Coronary artery (tissue), 2 donors: ENCODE measurements around the gene SYMPK.
A peak's percentile ranks its signal among the peaks of the same experiment; 100 is the strongest.

Source experiments
- DNase-seq: peaks from one replicate; pipeline ENCODE4 v3.0.0-alpha.2; 2017; ENCODE audit warnings: low spot score
- H3K27ac ChIP-seq, 2 donors: fragments of 200-600 bp; sonication (generic); one replicate each; pipeline ENCODE4 v1.5.1; 2016 to 2019
- H3K4me3 ChIP-seq: fragments of 200-600 bp; sonication (generic); 2 replicates; pipeline ENCODE4 v1.5.1; 2016; ENCODE audit warnings: mild to moderate bottlenecking, moderate library complexity
- TF ChIP-seq, protein P1 (sequence below): fragments of 200-600 bp; sonication (generic); IDR thresholded peaks from one replicate; pipeline ENCODE4 v1.5.1; 2019; ENCODE audit warnings: antibody characterized with exemption

Gene SYMPK

DNA sequence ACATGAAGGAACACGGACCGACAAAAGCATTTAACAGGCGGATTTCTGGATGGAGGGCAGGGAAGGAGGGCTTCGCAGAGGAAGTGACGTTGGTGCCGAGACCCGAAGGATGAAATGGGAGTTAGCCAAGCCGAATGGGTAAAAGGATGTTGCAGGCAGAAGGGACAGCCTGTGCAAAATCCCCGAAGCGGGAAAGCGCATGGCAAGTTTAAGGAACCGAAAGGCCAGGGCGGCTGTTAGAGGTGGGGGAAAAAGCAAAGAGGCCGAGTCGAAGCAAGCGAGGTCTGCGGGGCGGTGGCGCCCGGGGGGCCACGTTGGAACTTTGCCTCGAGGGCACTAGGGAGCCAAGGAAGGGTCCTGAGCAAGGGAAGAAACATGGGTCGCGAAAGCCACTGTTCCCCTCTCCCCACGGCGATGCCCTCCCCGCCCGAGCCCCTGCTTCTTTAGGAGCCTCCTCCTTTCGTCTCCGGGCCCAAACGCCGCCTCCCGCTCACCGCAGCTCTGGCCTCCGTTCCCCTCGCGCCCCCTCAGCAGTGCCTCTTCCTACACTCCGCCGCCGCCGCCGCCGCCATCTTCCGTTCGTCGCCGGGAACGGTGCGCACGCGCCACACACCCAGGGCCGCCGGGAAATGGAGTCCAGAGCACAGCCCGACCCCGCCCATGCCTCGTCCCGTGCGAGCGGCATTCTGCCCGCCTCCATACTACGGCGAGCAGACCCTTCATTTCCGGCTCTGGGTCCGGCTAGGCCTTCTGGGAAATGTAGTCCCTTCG is at the start of gene SYMPK:
SYMPK (minus strand) TSS at position 584 of the 771 bp plus-strand sequence. CDS start 8,652 bp downstream, outside the sequence.
- TF ChIP-seq, protein P1, sequence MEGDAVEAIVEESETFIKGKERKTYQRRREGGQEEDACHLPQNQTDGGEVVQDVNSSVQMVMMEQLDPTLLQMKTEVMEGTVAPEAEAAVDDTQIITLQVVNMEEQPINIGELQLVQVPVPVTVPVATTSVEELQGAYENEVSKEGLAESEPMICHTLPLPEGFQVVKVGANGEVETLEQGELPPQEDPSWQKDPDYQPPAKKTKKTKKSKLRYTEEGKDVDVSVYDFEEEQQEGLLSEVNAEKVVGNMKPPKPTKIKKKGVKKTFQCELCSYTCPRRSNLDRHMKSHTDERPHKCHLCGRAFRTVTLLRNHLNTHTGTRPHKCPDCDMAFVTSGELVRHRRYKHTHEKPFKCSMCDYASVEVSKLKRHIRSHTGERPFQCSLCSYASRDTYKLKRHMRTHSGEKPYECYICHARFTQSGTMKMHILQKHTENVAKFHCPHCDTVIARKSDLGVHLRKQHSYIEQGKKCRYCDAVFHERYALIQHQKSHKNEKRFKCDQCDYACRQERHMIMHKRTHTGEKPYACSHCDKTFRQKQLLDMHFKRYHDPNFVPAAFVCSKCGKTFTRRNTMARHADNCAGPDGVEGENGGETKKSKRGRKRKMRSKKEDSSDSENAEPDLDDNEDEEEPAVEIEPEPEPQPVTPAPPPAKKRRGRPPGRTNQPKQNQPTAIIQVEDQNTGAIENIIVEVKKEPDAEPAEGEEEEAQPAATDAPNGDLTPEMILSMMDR, result no peak
- Histone ChIP-seq H3K4me3 (peak within 1 kb of the TSS; percentile 92), H3K27ac (peak within 1 kb of the TSS; percentile 84 to 94)
- DNase-seq, result peak; percentile 98

DNA sequence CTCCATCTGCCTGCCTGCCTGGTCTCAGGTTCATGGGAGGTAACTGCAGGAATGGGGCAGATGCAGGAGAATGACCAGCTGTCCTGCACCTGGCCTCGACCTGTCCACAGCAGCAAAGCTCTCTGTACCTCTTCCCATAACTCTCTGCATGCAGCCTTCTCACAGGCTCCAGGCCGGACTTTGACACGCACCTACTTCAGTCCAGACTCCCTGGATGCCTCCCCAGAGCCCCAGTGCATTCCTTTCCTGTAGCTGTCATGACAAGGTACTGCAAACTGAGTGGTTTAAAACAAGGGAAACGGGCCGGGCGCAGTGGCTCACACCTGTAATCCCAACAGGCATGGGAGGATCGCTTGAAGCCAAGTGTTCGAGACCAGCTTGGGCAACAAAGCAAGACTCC is 48.3 kb upstream of the SYMPK start:
- Histone ChIP-seq H3K4me3 (no peak overlapping the region), H3K27ac (no peak overlapping the region)
- no peak for DNase-seq
- TF ChIP-seq, protein P1, result no peak

DNA sequence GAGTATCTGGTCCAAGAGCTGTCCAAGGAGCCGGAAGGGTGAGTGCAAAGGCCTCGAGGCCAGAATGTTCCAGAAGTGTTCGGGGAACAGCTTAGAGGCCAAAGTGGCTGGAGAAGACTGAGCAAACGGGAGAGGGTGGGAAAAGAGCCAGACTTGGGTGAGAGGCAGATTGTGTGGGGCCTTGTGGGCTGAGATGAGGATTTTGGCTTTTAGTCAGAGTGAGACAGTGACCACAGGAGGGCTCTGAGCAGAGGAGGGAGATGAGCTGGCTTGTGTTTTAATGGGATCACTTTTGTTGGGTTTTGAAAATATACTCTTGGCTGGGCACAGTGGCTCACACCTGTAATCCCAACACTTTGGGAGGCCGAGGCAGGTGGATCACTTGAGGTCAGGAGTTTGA is 46.0 kb upstream of the SYMPK start:
- TF ChIP-seq, protein P1, result no peak
- no peak overlapping the region for H3K4me3 ChIP-seq
- DNase-seq, result no peak
- no peak overlapping the region for H3K27ac ChIP-seq

DNA sequence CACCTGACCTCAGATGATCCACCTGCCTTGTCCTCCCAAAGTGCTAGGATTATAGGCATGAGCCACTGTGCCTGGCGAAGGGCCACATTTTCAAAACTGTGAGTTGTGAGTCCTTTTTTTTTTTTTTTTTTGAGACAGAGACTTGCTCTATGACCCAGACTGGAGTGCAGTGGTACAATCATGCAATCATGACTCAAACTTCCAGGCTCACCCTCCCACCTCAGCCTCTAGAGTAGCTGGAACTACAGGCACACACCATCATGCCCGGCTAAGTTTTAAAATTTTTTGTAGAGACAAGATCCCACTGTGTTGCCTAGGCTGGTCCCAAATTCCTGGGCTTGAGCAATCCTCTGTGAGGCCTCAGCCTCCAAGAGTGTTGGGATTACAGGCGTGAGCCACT is 43.3 kb upstream of the SYMPK start:
- no peak overlapping the region for H3K27ac ChIP-seq
- TF ChIP-seq, protein P1, result no peak
- no peak overlapping the region for H3K4me3 ChIP-seq
- no peak for DNase-seq

DNA sequence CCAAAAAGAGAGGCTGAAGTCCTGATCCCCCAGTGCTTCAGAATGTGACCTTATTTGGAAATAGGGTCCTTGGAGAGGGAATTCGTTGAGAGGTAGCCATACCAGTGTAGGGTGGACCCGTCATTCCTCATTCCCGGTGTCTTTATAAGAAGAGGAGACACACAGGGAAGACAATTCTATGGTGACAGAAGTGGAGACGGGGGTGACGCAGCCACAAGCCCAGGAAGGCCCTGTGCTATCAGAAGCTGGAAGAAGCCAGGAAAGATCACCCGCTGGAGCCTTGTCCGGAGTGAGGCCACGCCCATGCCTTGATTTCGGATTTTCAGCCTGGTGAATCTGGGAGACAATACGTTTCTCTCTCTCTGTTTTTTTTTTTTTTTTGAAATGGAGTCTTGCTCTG is 42.1 kb upstream of the SYMPK start:
- TF ChIP-seq, protein P1, result no peak
- no peak for DNase-seq
- Histone ChIP-seq H3K27ac (no peak overlapping the region), H3K4me3 (no peak overlapping the region)

DNA sequence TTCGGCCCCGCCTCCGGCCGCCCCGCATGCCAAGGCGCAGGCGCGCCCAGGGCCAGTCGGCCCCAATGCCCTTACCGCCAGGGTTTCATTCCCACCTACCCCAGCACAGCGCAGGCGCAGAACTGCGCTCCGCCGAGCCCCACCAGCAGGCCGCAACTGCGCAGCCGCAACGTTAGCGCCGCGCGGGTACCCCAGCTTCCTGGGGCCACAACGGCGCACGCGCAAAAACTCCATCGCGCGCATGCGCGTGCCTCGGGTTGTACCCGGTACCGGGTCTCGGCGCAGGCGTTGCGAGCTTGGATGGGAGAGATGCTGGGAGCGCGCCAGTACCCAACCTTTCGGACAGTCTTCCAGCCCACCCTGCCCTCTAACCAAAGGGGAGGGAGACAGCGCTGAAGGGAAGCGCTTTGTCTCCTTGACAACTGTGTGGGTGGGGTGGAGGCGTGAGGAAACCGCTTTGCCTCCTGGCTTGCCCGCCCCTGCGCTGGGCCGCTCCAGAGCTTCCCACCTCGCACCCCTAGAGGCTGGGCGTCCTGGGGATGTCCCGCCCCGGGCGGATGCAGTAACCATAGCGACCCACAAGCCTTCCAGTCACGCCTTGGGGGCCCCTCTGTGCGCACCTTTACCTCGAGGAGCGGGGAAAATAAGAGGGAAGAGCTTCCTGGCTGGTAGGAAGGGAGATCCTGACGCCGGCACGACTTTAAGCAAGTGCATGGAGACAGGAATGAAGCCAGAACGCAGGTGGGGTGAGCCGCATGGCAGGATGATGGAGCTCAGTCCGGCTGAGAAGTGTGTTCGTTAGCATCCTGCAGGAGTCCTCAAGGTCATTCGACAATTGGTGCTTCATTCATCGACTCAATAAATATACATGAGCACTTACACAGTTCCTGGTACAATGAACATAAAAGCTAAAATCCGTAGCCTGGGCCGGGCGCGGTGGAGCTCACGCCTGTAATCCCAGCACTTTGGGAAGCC is 40.0 kb upstream of the SYMPK start:
- Histone ChIP-seq H3K4me3 (peak overlapping the region; percentile 75), H3K27ac (peak overlapping the region; percentile 25 to 79)
- peak; percentile 98 for DNase-seq
- TF ChIP-seq, protein P1, result no peak
